ENCODE results near the gene KASH5. TPM values are rescaled to one million over a fixed set of nuclear protein-coding genes. Genes with fewer than 3 reads are reported as not detected.

The KASH5 gene
- total RNA-seq, 2 donors from 2014 or later = not detected

DNA sequence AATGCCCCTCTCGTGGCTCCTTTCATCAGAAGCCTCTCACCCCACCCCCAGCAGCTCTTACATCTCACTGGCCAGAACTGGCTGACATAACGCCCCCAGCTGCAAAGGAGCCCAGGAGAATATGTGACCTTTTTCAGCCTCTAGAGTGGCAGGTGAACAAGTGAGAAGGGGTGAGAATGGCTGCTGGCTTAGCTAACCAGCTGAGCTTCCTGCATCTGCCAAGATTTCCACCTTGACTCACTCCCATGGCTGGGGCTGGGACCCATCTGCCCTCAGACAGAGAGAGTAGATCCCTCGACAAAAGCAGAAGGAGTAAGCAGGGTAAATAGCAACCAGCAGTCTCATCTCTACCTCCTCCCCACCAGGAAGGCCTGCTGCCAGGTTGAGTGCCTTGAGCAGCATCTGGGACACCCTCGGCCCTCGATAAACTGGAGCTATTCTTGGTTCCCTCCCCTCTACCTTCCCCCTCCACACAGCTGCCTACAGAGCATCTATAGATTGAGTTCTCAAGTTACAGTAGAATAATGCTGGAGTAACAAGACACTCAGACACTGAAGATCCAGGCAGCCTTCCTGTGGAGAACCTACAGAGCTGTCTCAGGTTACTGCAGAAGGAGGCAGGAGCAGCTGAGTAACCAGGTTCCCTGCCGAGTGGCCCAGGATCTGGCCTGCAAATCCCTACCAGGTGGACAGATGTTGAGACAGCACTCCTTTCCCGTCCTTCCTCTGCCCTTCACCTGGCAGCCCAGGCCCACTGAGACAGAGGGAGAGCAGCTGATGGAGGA lies 15.5 kb downstream of the KASH5 start:
- no peak for DNase-seq
- H3K36me3 ChIP-seq = no peaks in the 10 kb centered on the region

GRCh38 chr19:49407079-49407478 lies 19.0 kb downstream of the KASH5 start:
- H3K9me3 ChIP-seq = no peaks in the 10 kb centered on the region
- no peak overlapping the region for H3K9ac ChIP-seq (ENCODE audit: low read depth in 2 of 2, low read length in 2 of 2)
- no peaks in the 10 kb centered on the region for H3K27me3 ChIP-seq
- intact Hi-C loops (cut with DNase I) = no loop called here
- no peak overlapping the region for H3K4me3 ChIP-seq
- no peak overlapping the region for H3K27ac ChIP-seq
- no peak for TF ChIP-seq CTCF (IDR thresholded peaks at IDR 0.05)
- DNase-seq = no peak
- H3K36me3 ChIP-seq = no peaks in the 10 kb centered on the region
- no peaks in the 10 kb centered on the region for H3K4me1 ChIP-seq

More for the DNA sequence above, 15.5 kb downstream of the KASH5 start:
- H3K9ac ChIP-seq (ENCODE audit: low read depth in 2 of 2, low read length in 2 of 2) = no peak overlapping the region
- intact Hi-C loops (cut with DNase I) = no loop called here
- no peak overlapping the region for H3K27ac ChIP-seq
- no peaks in the 10 kb centered on the region for H3K4me1 ChIP-seq
- H3K27me3 ChIP-seq = no peaks in the 10 kb centered on the region
- no peaks in the 10 kb centered on the region for H3K9me3 ChIP-seq
- TF ChIP-seq CTCF (IDR thresholded peaks at IDR 0.05) = no peak
- no peak overlapping the region for H3K4me3 ChIP-seq

GRCh38 chr19:49407482-49408015 lies 19.5 kb downstream of the KASH5 start:
- H3K9me3 ChIP-seq = no peaks in the 10 kb centered on the region

GRCh38 chr19:49408816-49409440 lies 20.9 kb downstream of the KASH5 start:
- Histone ChIP-seq H3K4me3 (no peak overlapping the region), H3K27me3 (no peaks in the 10 kb centered on the region), H3K36me3 (no peaks in the 10 kb centered on the region), H3K4me1 (no peaks in the 10 kb centered on the region), H3K9me3 (no peaks in the 10 kb centered on the region), H3K9ac (ENCODE audit: low read depth in 2 of 2, low read length in 2 of 2) (no peak overlapping the region), H3K27ac (no peak overlapping the region)
- DNase-seq = no peak
- intact Hi-C loops (cut with DNase I) = no loop called here
- TF ChIP-seq CTCF (IDR thresholded peaks at IDR 0.05) = no peak

More at GRCh38 chr19:49407482-49408015, 19.5 kb downstream of the KASH5 start:
- DNase-seq = no peak
- Histone ChIP-seq H3K27me3 (no peaks in the 10 kb centered on the region), H3K4me1 (no peaks in the 10 kb centered on the region), H3K36me3 (no peaks in the 10 kb centered on the region), H3K9ac (ENCODE audit: low read depth in 2 of 2, low read length in 2 of 2) (no peak overlapping the region), H3K4me3 (no peak overlapping the region), H3K27ac (no peak overlapping the region)
- intact Hi-C loops (cut with DNase I) = no loop called here
- TF ChIP-seq CTCF (IDR thresholded peaks at IDR 0.05) = no peak

GRCh38 chr19:49409441-49410029 lies 21.5 kb downstream of the KASH5 start:
- no peak overlapping the region for H3K9ac ChIP-seq (ENCODE audit: low read depth in 2 of 2, low read length in 2 of 2)
- H3K27me3 ChIP-seq = no peaks in the 10 kb centered on the region
- H3K36me3 ChIP-seq = no peaks in the 10 kb centered on the region
- no peaks in the 10 kb centered on the region for H3K4me1 ChIP-seq
- no peaks in the 10 kb centered on the region for H3K9me3 ChIP-seq
- intact Hi-C loops (cut with DNase I) = no loop called here
- no peak overlapping the region for H3K4me3 ChIP-seq
- H3K27ac ChIP-seq = no peak overlapping the region
- DNase-seq = no peak
- TF ChIP-seq CTCF (IDR thresholded peaks at IDR 0.05) = no peak

Measured in colonic mucosa (tissue), 4 donors.